ENCODE measurements around the gene PPP6C.

PPP6C gene

DNA sequence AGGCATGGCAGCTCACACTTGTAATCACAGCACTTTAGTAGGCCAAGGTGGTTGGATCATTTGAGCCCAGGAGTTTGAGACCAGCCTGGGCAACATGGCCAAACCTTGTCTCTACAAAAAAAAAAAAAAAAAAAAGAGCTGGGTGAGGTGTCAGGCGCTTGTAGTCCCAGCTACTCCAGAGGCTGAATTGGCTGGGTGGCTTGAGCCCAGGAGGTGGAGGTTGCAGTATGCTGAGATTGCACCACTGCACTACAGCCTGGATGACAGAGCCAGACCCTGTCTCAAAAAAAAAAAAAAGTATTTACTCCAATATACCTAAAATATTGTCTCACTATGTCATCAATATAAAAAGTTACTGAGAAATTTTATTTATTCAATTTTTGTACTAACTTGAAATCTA, 49.0 kb downstream of the PPP6C start:
- TF ChIP-seq NFIC (IDR thresholded peaks at IDR 0.05), result no peak
- no peak for TF ChIP-seq TCF12 (IDR thresholded peaks at IDR 0.05; ENCODE audit: low read depth)
- no peak for TF ChIP-seq CEBPB (IDR thresholded peaks at IDR 0.05)
- no peak for TF ChIP-seq TEAD4 (IDR thresholded peaks at IDR 0.05)

DNA sequence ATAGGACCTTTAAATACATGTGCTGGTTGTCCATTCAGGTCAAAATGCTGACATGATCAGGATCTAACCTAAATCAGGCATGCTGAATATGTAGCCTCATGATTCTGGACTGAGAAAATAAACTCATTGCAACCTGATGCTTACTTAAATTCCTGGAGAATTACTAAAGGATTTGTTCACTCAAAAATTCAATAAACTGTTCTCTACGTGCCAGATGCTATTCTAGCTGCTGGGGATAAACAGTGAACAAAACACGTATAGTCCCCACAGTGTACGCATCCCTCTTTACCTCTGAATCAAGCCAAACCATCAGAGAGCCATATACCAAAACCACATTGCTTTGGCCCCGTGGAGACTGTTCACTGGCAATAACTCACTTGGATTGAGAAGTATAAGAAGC, 52.4 kb downstream of the PPP6C start:
- no peak for TF ChIP-seq TCF12 (IDR thresholded peaks at IDR 0.05; ENCODE audit: low read depth)
- no peak for TF ChIP-seq FOXM1 (IDR thresholded peaks at IDR 0.05; ENCODE audit: borderline replicate concordance, low read depth)
- no peak for TF ChIP-seq ZBTB7A (IDR thresholded peaks at IDR 0.05; ENCODE audit: low read depth)
- TF ChIP-seq YY1 (IDR thresholded peaks at IDR 0.05; ENCODE audit: low read depth), result no peak
- no peak for TF ChIP-seq TAF1 (IDR thresholded peaks at IDR 0.05; ENCODE audit: low read depth)
- TF ChIP-seq EGR1 (IDR thresholded peaks at IDR 0.05), result no peak
- no peak for TF ChIP-seq TEAD4 (IDR thresholded peaks at IDR 0.05)
- TF ChIP-seq, protein P1, sequence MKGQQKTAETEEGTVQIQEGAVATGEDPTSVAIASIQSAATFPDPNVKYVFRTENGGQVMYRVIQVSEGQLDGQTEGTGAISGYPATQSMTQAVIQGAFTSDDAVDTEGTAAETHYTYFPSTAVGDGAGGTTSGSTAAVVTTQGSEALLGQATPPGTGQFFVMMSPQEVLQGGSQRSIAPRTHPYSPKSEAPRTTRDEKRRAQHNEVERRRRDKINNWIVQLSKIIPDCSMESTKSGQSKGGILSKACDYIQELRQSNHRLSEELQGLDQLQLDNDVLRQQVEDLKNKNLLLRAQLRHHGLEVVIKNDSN (IDR thresholded peaks at IDR 0.05), result no peak
- TF ChIP-seq EP300 (IDR thresholded peaks at IDR 0.05; ENCODE audit: borderline replicate concordance), result no peak
- TF ChIP-seq NFIC (IDR thresholded peaks at IDR 0.05), result no peak

DNA sequence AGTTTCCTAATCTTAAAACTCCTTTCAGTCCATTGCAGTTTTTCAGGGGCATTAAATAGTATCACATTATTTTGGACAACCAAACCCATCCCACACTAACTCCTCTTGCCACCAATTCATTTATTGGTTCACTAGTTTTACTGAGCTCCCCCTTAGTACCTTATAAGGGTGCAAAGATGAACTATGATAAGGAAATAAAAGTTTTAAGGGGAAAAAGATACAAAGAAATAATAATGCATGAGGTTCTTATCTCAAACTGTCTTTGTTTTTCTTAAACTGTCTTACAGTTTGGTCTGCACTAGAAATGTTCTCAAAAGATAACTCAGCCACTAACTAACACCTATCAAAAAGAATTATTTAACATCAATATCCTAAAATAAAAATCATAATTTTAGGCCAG, 54.6 kb downstream of the PPP6C start:
- no peak for TF ChIP-seq CEBPB (IDR thresholded peaks at IDR 0.05)
- TF ChIP-seq ZBTB7A (IDR thresholded peaks at IDR 0.05; ENCODE audit: low read depth), result no peak
- no peak for TF ChIP-seq EGR1 (IDR thresholded peaks at IDR 0.05)
- TF ChIP-seq RAD21 (IDR thresholded peaks at IDR 0.05; ENCODE audit: low read depth), result no peak
- TF ChIP-seq NFIC (IDR thresholded peaks at IDR 0.05), result no peak
- no peak for TF ChIP-seq EP300 (IDR thresholded peaks at IDR 0.05; ENCODE audit: borderline replicate concordance)
- TF ChIP-seq, protein P2, sequence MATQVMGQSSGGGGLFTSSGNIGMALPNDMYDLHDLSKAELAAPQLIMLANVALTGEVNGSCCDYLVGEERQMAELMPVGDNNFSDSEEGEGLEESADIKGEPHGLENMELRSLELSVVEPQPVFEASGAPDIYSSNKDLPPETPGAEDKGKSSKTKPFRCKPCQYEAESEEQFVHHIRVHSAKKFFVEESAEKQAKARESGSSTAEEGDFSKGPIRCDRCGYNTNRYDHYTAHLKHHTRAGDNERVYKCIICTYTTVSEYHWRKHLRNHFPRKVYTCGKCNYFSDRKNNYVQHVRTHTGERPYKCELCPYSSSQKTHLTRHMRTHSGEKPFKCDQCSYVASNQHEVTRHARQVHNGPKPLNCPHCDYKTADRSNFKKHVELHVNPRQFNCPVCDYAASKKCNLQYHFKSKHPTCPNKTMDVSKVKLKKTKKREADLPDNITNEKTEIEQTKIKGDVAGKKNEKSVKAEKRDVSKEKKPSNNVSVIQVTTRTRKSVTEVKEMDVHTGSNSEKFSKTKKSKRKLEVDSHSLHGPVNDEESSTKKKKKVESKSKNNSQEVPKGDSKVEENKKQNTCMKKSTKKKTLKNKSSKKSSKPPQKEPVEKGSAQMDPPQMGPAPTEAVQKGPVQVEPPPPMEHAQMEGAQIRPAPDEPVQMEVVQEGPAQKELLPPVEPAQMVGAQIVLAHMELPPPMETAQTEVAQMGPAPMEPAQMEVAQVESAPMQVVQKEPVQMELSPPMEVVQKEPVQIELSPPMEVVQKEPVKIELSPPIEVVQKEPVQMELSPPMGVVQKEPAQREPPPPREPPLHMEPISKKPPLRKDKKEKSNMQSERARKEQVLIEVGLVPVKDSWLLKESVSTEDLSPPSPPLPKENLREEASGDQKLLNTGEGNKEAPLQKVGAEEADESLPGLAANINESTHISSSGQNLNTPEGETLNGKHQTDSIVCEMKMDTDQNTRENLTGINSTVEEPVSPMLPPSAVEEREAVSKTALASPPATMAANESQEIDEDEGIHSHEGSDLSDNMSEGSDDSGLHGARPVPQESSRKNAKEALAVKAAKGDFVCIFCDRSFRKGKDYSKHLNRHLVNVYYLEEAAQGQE (IDR thresholded peaks at IDR 0.05; ENCODE audit: low read depth), result no peak
- TF ChIP-seq TCF12 (IDR thresholded peaks at IDR 0.05; ENCODE audit: low read depth), result no peak
- no peak for TF ChIP-seq CREB1 (IDR thresholded peaks at IDR 0.05; ENCODE audit: low read depth)
- TF ChIP-seq, protein P1 (IDR thresholded peaks at IDR 0.05), result no peak
- TF ChIP-seq YY1 (IDR thresholded peaks at IDR 0.05; ENCODE audit: low read depth), result no peak
- no peak for TF ChIP-seq TAF1 (IDR thresholded peaks at IDR 0.05; ENCODE audit: low read depth)
- TF ChIP-seq FOXM1 (IDR thresholded peaks at IDR 0.05; ENCODE audit: borderline replicate concordance, low read depth), result no peak

DNA sequence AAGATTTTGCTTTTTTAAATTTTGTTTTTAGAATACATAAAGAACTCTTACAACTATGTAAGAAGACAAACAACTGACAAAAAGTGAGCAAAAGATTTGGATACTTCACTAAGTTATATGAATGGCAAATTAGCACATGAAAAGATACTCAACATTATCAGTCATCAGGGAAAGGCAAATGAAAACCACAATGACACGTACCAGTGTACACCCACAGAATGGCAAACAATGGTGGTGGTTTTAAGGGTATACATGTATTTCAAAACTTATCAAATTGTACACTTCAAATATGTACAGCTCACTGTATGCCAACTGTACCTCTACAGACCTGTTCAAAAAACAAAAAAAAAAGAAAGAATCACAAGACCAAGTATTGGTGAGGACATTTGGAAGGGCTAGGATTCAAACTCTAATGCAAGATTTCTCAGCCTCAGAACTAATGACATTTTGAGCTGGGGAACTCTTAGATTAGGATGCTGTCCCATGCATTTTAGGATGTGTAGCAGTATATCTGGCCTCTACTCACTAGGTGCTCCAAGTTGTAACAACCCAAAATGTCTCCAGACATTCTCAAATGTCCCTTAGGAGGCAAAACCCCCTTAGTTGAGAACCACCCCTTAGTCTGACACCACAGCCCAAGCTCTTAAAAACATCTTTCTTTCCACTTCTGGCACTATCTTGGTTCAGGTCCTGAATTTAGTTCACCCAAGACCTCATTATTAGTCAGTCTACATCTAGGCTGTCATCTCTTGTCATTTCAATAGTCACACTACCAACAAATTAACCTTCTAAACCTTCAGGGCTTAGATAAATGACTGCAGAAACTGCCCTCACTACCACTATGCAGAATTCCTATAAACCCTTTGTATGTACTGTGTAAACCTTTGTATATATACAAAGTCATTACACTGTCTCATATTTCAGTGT, 55.9 kb downstream of the PPP6C start:
- TF ChIP-seq, protein P3, sequence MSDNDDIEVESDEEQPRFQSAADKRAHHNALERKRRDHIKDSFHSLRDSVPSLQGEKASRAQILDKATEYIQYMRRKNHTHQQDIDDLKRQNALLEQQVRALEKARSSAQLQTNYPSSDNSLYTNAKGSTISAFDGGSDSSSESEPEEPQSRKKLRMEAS (IDR thresholded peaks at IDR 0.05), result no peak
- TF ChIP-seq, protein P1 (IDR thresholded peaks at IDR 0.05), result no peak
- TF ChIP-seq RAD21 (IDR thresholded peaks at IDR 0.05; ENCODE audit: low read depth) (no peak), EP300 (IDR thresholded peaks at IDR 0.05; ENCODE audit: borderline replicate concordance) (no peak), TAF1 (IDR thresholded peaks at IDR 0.05; ENCODE audit: low read depth) (no peak), EGR1 (IDR thresholded peaks at IDR 0.05) (no peak), TCF12 (IDR thresholded peaks at IDR 0.05; ENCODE audit: low read depth) (no peak), TEAD4 (IDR thresholded peaks at IDR 0.05) (no peak), CEBPB (IDR thresholded peaks at IDR 0.05) (no peak), FOXM1 (IDR thresholded peaks at IDR 0.05; ENCODE audit: borderline replicate concordance, low read depth) (no peak), CREB1 (IDR thresholded peaks at IDR 0.05; ENCODE audit: low read depth) (no peak), NFIC (IDR thresholded peaks at IDR 0.05) (no peak), YY1 (IDR thresholded peaks at IDR 0.05; ENCODE audit: low read depth) (no peak), ZBTB7A (IDR thresholded peaks at IDR 0.05; ENCODE audit: low read depth) (no peak)
- TF ChIP-seq, protein P2 (IDR thresholded peaks at IDR 0.05; ENCODE audit: low read depth), result no peak

DNA sequence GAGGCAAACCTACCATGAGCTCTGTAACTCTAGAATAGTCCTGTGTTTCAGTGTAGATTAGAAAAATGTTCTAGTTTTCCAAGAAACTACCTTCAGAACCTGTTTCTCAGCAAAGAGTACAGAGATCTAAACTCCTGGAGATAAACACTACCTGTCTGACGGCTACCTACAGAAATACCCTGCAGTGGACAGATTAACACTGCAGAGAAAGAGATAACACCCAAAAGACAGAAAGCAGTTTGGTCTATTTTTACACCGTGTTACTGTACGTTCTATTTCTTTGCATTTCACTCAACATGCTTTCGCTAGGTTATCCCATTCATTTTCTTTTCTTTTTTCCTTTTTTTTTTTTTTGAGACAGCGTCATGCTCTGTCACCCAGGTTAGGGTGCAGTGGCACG, 57.8 kb downstream of the PPP6C start:
- TF ChIP-seq TAF1 (IDR thresholded peaks at IDR 0.05; ENCODE audit: low read depth) (no peak), TCF12 (IDR thresholded peaks at IDR 0.05; ENCODE audit: low read depth) (no peak), FOXM1 (IDR thresholded peaks at IDR 0.05; ENCODE audit: borderline replicate concordance, low read depth) (no peak), CEBPB (IDR thresholded peaks at IDR 0.05) (no peak), RAD21 (IDR thresholded peaks at IDR 0.05; ENCODE audit: low read depth) (no peak), TEAD4 (IDR thresholded peaks at IDR 0.05) (no peak), ZBTB7A (IDR thresholded peaks at IDR 0.05; ENCODE audit: low read depth) (no peak), NFIC (IDR thresholded peaks at IDR 0.05) (no peak), EP300 (IDR thresholded peaks at IDR 0.05; ENCODE audit: borderline replicate concordance) (no peak), EGR1 (IDR thresholded peaks at IDR 0.05) (no peak), CREB1 (IDR thresholded peaks at IDR 0.05; ENCODE audit: low read depth) (no peak), YY1 (IDR thresholded peaks at IDR 0.05; ENCODE audit: low read depth) (no peak)
- TF ChIP-seq, protein P1 (IDR thresholded peaks at IDR 0.05), result no peak
- TF ChIP-seq, protein P3 (IDR thresholded peaks at IDR 0.05), result no peak
- TF ChIP-seq, protein P2 (IDR thresholded peaks at IDR 0.05; ENCODE audit: low read depth), result no peak

All from Ishikawa (cell line).